H1 (cell line): ENCODE data around the gene PANX1. TPM values are rescaled to one million over a fixed set of nuclear protein-coding genes. Genes with fewer than 3 reads are reported as not detected.

Experiments used
- CTCF ChIA-PET: fragments of 300-600 bp; sonication (Branson Sonifier 250); formaldehyde crosslinking; loops from one replicate; lab custom pipeline; 2021; ENCODE audit not compliant: partially characterized antibody; lab: Charles Lee
- POLR2A ChIA-PET: fragments of 300-600 bp; sonication (Branson Sonifier 250); formaldehyde crosslinking; loops from one replicate; lab custom pipeline; 2021; ENCODE audit warnings: inconsistent platforms; ENCODE audit not compliant: partially characterized antibody; lab: Charles Lee
- DNase-seq, 2 experiments: peaks; one replicate each; pipeline versions ENCODE4 v3.0.0 to v3.0.0-alpha.2; 2010 to 2022; ENCODE audit warnings: low spot score in 2 of 2, low read depth in 1 of 2, mixed read lengths in 1 of 2
- FAIRE-seq: peaks from 2 replicates; lab custom pipeline; 2011; peaks lifted over from hg19 to GRCh38; lab: Jason Lieb, UNC
- H2AFZ ChIP-seq: 2 replicates; pipeline ENCODE4 v1.8.1; 2012; ENCODE audit warnings: low read length, inconsistent platforms
- H2AK5ac ChIP-seq: 2 replicates; pipeline ENCODE4 v1.6.1; 2013; ENCODE audit warnings: low read depth, low read length
- H2BK120ac ChIP-seq: replicated peaks from 2 replicates; pipeline ENCODE3; 2013; ENCODE audit warnings: low read depth, low read length, inconsistent platforms
- H2BK12ac ChIP-seq: 2 replicates; pipeline ENCODE4 v1.6.1; 2013; ENCODE audit warnings: low read depth, low read length
- H2BK15ac ChIP-seq: 2 replicates; pipeline ENCODE4 v1.6.1; 2013; ENCODE audit warnings: low read length
- H2BK20ac ChIP-seq: 2 replicates; pipeline ENCODE4 v1.6.1; 2013; ENCODE audit warnings: low read length
- H2BK5ac ChIP-seq: 2 replicates; pipeline ENCODE4 v1.6.1; 2013; ENCODE audit warnings: low read depth, low read length
- H3K14ac ChIP-seq: 2 replicates; pipeline ENCODE4 v1.6.1; 2013; ENCODE audit warnings: inconsistent platforms; ENCODE audit not compliant: insufficient read length
- H3K18ac ChIP-seq: 2 replicates; pipeline ENCODE4 v1.6.1; 2013; ENCODE audit warnings: low read length; ENCODE audit errors: extremely low read depth
- H3K23ac ChIP-seq: 2 replicates; pipeline ENCODE4 v1.6.1; 2013; ENCODE audit warnings: inconsistent platforms; ENCODE audit not compliant: insufficient read length
- H3K23me2 ChIP-seq: 2 replicates; pipeline ENCODE4 v1.6.1; 2013; ENCODE audit warnings: low read depth, low read length
- H3K27ac ChIP-seq: 2 replicates; pipeline ENCODE4 v1.6.1; 2011; ENCODE audit warnings: low read depth, low read length, inconsistent platforms
- H3K27me3 ChIP-seq, 4 experiments: replicated peaks in 1 of 4; 1 replicate in 1 of 4; 2 replicates in 3 of 4; pipeline versions ENCODE4 v1.6.1 to v1.8.1; 2011 to 2013; ENCODE audit warnings: low read length in 3 of 4, mild to moderate bottlenecking in 3 of 4, inconsistent platforms in 2 of 4, mixed read lengths in 2 of 4, moderate library complexity in 1 of 4; ENCODE audit not compliant: control insufficient read depth in 3 of 4, insufficient read depth in 3 of 4; ENCODE audit errors: extremely low read depth in 1 of 4
- H3K36me3 ChIP-seq, 4 experiments: 2 replicates each; pipeline versions ENCODE4 v1.6.1 to v1.8.1; 2011 to 2013; ENCODE audit warnings: mild to moderate bottlenecking in 4 of 4, low read length in 3 of 4, moderate library complexity in 2 of 4, control low read depth in 1 of 4, inconsistent platforms in 1 of 4; ENCODE audit not compliant: insufficient read depth in 4 of 4, control insufficient read depth in 2 of 4
- H3K4ac ChIP-seq: replicated peaks from 2 replicates; pipeline ENCODE3; 2013; ENCODE audit warnings: low read length, low read depth, mixed read lengths, inconsistent platforms; ENCODE audit not compliant: insufficient read length
- H3K4me1 ChIP-seq, 4 experiments: replicated peaks in 1 of 4; 1 replicate in 1 of 4; 2 replicates in 3 of 4; pipeline versions ENCODE4 v1.6.1 to v1.8.1; 2011 to 2013; ENCODE audit warnings: low read length in 3 of 4, inconsistent platforms in 2 of 4, mixed read lengths in 1 of 4; ENCODE audit not compliant: insufficient read depth in 4 of 4, control insufficient read depth in 3 of 4
- H3K4me2 ChIP-seq, 2 experiments: 2 replicates each; pipeline versions ENCODE4 v1.6.1 to v1.8.1; 2011 to 2013; ENCODE audit warnings: low read depth in 2 of 2, low read length in 2 of 2, control low read depth in 1 of 2, inconsistent platforms in 1 of 2, mild to moderate bottlenecking in 1 of 2; ENCODE audit not compliant: insufficient read depth in 1 of 2
- H3K4me3 ChIP-seq, 4 experiments: fragments of 200-600, 300-600 bp in 1 of 4; sonication (generic), shearing (Covaris generic), sonication (Bioruptor Twin) in 1 of 4; 2 replicates each; pipeline versions ENCODE4 v1.5.1 to v1.8.1; 2011 to 2016; ENCODE audit warnings: low read length in 4 of 4, low read depth in 3 of 4, control low read depth in 2 of 4, inconsistent platforms in 2 of 4, mild to moderate bottlenecking in 2 of 4, mixed read lengths in 1 of 4, moderate library complexity in 1 of 4; ENCODE audit not compliant: insufficient read depth in 2 of 4; ENCODE audit errors: extremely low read depth in 1 of 4
- H3K56ac ChIP-seq: replicated peaks from 2 replicates; pipeline ENCODE3; 2013; ENCODE audit warnings: low read depth, mild to moderate bottlenecking, mixed read lengths, low read length, inconsistent platforms; ENCODE audit not compliant: insufficient read length
- H3K79me1 ChIP-seq: 2 replicates; pipeline ENCODE4 v1.6.1; 2013; ENCODE audit warnings: low read depth, low read length, control low read depth
- H3K79me2 ChIP-seq, 2 experiments: 2 replicates each; pipeline versions ENCODE4 v1.6.1 to v1.8.1; 2012 to 2013; ENCODE audit warnings: low read length in 2 of 2, mild to moderate bottlenecking in 2 of 2, inconsistent platforms in 1 of 2; ENCODE audit not compliant: insufficient read depth in 2 of 2, control insufficient read depth in 1 of 2
- H3K9ac ChIP-seq, 4 experiments: replicated peaks in 1 of 4; 1 replicate in 1 of 4; 2 replicates in 3 of 4; pipeline versions ENCODE4 v1.6.1 to v1.8.1; 2011 to 2013; ENCODE audit warnings: low read depth in 3 of 4, low read length in 3 of 4, control low read depth in 2 of 4, mild to moderate bottlenecking in 2 of 4, moderate library complexity in 2 of 4, inconsistent platforms in 1 of 4; ENCODE audit errors: extremely low read depth in 1 of 4
- H3K9me3 ChIP-seq, 2 experiments: 2 replicates each; pipeline versions ENCODE4 v1.6.1 to v1.8.1; 2012 to 2013; ENCODE audit warnings: mild to moderate bottlenecking in 2 of 2, moderate library complexity in 2 of 2, control low read depth in 1 of 2, inconsistent platforms in 1 of 2, low read depth in 1 of 2, low read length in 1 of 2, mixed read lengths in 1 of 2; ENCODE audit not compliant: insufficient read depth in 2 of 2
- H4K20me1 ChIP-seq, 2 experiments: replicated peaks in 1 of 2; 2 replicates each; pipeline versions ENCODE3 to v1.8.1; 2011 to 2013; ENCODE audit warnings: inconsistent platforms in 2 of 2, low read length in 2 of 2, mild to moderate bottlenecking in 1 of 2; ENCODE audit not compliant: insufficient read depth in 2 of 2, control insufficient read depth in 1 of 2
- H4K5ac ChIP-seq: 2 replicates; pipeline ENCODE4 v1.6.1; 2013; ENCODE audit warnings: low read length, low read depth, mixed read lengths, inconsistent platforms; ENCODE audit not compliant: insufficient read length
- H4K8ac ChIP-seq: 2 replicates; pipeline ENCODE4 v1.8.0; 2013; ENCODE audit warnings: mild to moderate bottlenecking, moderate library complexity, low read length, inconsistent platforms; ENCODE audit not compliant: insufficient read depth; ENCODE audit errors: extremely low read depth
- H4K91ac ChIP-seq: replicated peaks from 2 replicates; pipeline ENCODE3; 2013; ENCODE audit warnings: low read length, mixed read lengths, inconsistent platforms; ENCODE audit not compliant: insufficient read length
- CEBPB ChIP-seq: IDR thresholded peaks from 2 replicates; pipeline ENCODE4 v1.6.1; 2012; ENCODE audit warnings: low read depth, low read length
- CREB1 ChIP-seq: IDR thresholded peaks from 2 replicates; pipeline ENCODE4 v1.6.1; 2012; ENCODE audit warnings: inconsistent platforms
- GABPA ChIP-seq: IDR thresholded peaks from 2 replicates; pipeline ENCODE4 v1.6.1; 2011; ENCODE audit warnings: mild to moderate bottlenecking, low read length, moderate library complexity, borderline replicate concordance; ENCODE audit not compliant: insufficient read depth
- GTF2F1 ChIP-seq: IDR thresholded peaks from 2 replicates; pipeline ENCODE4 v1.6.1; 2012; ENCODE audit warnings: low read depth, low read length, improper control_type of control experiment, borderline replicate concordance
- JUN ChIP-seq: IDR thresholded peaks from 2 replicates; pipeline ENCODE4 v1.6.1; 2011; ENCODE audit warnings: low read depth, mild to moderate bottlenecking, improper control_type of control experiment, low read length
- KDM1A ChIP-seq: fragments of 200-600, 300-600 bp; sonication (generic); IDR thresholded peaks from 2 replicates; pipeline ENCODE4 v1.7.1; 2016; ENCODE audit warnings: mild to moderate bottlenecking, low read length, borderline replicate concordance
- KDM5A ChIP-seq: fragments of 200-600 bp; IDR thresholded peaks from 2 replicates; pipeline ENCODE4 v1.7.1; 2012; ENCODE audit warnings: mild to moderate bottlenecking, low read length, inconsistent platforms, mixed read lengths
- NANOG ChIP-seq: IDR thresholded peaks from 2 replicates; pipeline ENCODE4 v1.6.1; 2011; ENCODE audit warnings: low read length, low read depth, mild to moderate bottlenecking, inconsistent platforms; ENCODE audit not compliant: insufficient read depth, poor library complexity, severe bottlenecking
- NRF1 ChIP-seq: IDR thresholded peaks from 2 replicates; pipeline ENCODE4 v1.6.1; 2011; ENCODE audit warnings: mild to moderate bottlenecking, low read depth, low read length, improper control_type of control experiment
- SIN3A ChIP-seq, 2 experiments: IDR thresholded peaks in 1 of 2; conservative IDR thresholded peaks in 1 of 2; 2 replicates each; pipeline ENCODE4 v1.6.1; 2011 to 2012; ENCODE audit warnings: low read length in 2 of 2, improper control_type of control experiment in 1 of 2, low read depth in 1 of 2, mild to moderate bottlenecking in 1 of 2
- SIRT6 ChIP-seq: IDR thresholded peaks from one replicate; pipeline ENCODE4 v1.7.1; 2012; ENCODE audit warnings: low read length, inconsistent platforms
- SP4 ChIP-seq: IDR thresholded peaks from 2 replicates; pipeline ENCODE4 v1.6.1; 2012; ENCODE audit warnings: low read length, inconsistent platforms
- SUZ12 ChIP-seq: fragments of 200-600 bp; sonication (generic); IDR thresholded peaks from 2 replicates; pipeline ENCODE4 v1.6.1; 2012; ENCODE audit warnings: mild to moderate bottlenecking, inconsistent platforms, low read length, moderate library complexity, mixed read lengths
- WGBS, 2 experiments: shearing (Covaris generic) in 1 of 2; methylation state at CpG; one replicate each; pipeline versions ENCODE4 v1.1.6 to v1.1.7; 2013 to 2015; ENCODE audit warnings: low lambda C conversion rate in 2 of 2, mixed read lengths in 2 of 2, inconsistent platforms in 1 of 2, low coverage in 1 of 2, missing lambda C conversion rate in 1 of 2; ENCODE audit not compliant: insufficient replicate concordance in 2 of 2, insufficient coverage in 1 of 2, insufficient read length in 1 of 2; ENCODE audit errors: extremely low coverage in 1 of 2, missing lambda C conversion rate in 1 of 2; 5-methylcytosine and 5-hydroxymethylcytosine counted together
- polyA plus RNA-seq, 7 experiments: library from polyadenylated mRNA; depleted of rRNA in 3 of 7; stranded (reverse) in 5 of 7; unstranded in 2 of 7; fragments of >200 nt in 5 of 7; fragments of 200-250 nt in 2 of 7; gene quantifications; 1 replicate in 5 of 7; 2 replicates in 1 of 7; 4 replicates in 1 of 7; pipeline versions ENCODE4 v1.2.1 to v1.2.3, GENCODE V29; 2011 to 2013; ENCODE audit warnings: missing spikeins in 2 of 7, mixed read lengths in 2 of 7
- total RNA-seq: library from RNA; stranded (reverse); fragmentation: NEBNext Ultra II Directional; extraction: Animal tissue kit (Norgen Biotek cat#: 25700); gene quantifications from 2 replicates; pipeline ENCODE4 v1.2.1, GENCODE V29; 2021
- TF ChIP-seq, protein P1 (sequence below): IDR thresholded peaks from 2 replicates; pipeline ENCODE4 v1.6.1; 2011; ENCODE audit warnings: low read depth, mild to moderate bottlenecking, low read length; ENCODE audit not compliant: insufficient read depth

The PANX1 gene
- total and polyA plus RNA-seq, 2 of the 8 experiments (the other 6 are each of a cell fraction or from before 2014, with no cell fraction given), result 15.9 to 35.2 TPM

- H3K23ac ChIP-seq, result no peak overlapping the region
- no peak overlapping the region for H4K8ac ChIP-seq
- no peaks in the 10 kb centered on the region for H3K23me2 ChIP-seq
- no peaks in the 10 kb centered on the region for H3K9me3 ChIP-seq
- DNase-seq (no peak), FAIRE-seq (no peak)
- no peak overlapping the region for H3K27ac ChIP-seq
- no peak overlapping the region for H3K9ac ChIP-seq
- no peak overlapping the region for H3K56ac ChIP-seq
- no peaks in the 10 kb centered on the region for H3K79me1 ChIP-seq
- H3K18ac ChIP-seq, result no peak overlapping the region
- H3K14ac ChIP-seq, result no peak overlapping the region
- H2BK15ac ChIP-seq, result no peak overlapping the region
- H2BK12ac ChIP-seq, result no peak overlapping the region
- H2BK5ac ChIP-seq, result no peak overlapping the region
- no peak overlapping the region for H2AFZ ChIP-seq
- no peak overlapping the region for H4K5ac ChIP-seq
- WGBS, 2 experiments, result 90% methylated on average over 2 of the region's 2 CpGs; no CpG with 5 or more reads in 1 of the 2 experiments
- H3K79me2 ChIP-seq, result no peaks in the 10 kb centered on the region
- no peaks in the 10 kb centered on the region for H4K20me1 ChIP-seq
- no peak overlapping the region for H2BK120ac ChIP-seq
- no peak overlapping the region for H3K4me3 ChIP-seq
- H3K4ac ChIP-seq, result no peak overlapping the region
- no peak overlapping the region for H2BK20ac ChIP-seq
- H4K91ac ChIP-seq, result no peak overlapping the region
- TF ChIP-seq GABPA, result no peak
- TF ChIP-seq SIN3A (conservative IDR thresholded peaks at IDR 0.05 in 1 of 2, IDR thresholded peaks at IDR 0.05 in 1 of 2; ENCODE audit: low read depth in 1 of 2, low read length in 2 of 2), result no peak
- no peak for TF ChIP-seq CREB1
- TF ChIP-seq JUN, result no peak
- TF ChIP-seq, protein P1, sequence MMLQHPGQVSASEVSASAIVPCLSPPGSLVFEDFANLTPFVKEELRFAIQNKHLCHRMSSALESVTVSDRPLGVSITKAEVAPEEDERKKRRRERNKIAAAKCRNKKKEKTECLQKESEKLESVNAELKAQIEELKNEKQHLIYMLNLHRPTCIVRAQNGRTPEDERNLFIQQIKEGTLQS, result no peak
- TF ChIP-seq NANOG, result no peak
- no peak for TF ChIP-seq KDM1A
- TF ChIP-seq GTF2F1, result no peak
- no peak for TF ChIP-seq KDM5A
- TF ChIP-seq SUZ12, result no peak
- TF ChIP-seq NRF1, result no peak
- TF ChIP-seq SIRT6, result no peak
- no peak for TF ChIP-seq SP4
- TF ChIP-seq CEBPB, result no peak
- H3K27me3 ChIP-seq, result no peaks in the 10 kb centered on the region
- POLR2A ChIA-PET, result no interaction called here
- H3K36me3 ChIP-seq, result no peaks in the 10 kb centered on the region
- CTCF ChIA-PET, result interaction anchor here (0.8 to 1.7 kb wide), 4 partner anchors 11 to 316 kb away, joined by 3 to 6 read pairs (median 3); no protein-coding TSS in a partner anchor
- H2AK5ac ChIP-seq, result no peak overlapping the region
- no peaks in the 10 kb centered on the region for H3K4me1 ChIP-seq
- no peak overlapping the region for H3K4me2 ChIP-seq
These were observed 82.7 kb downstream of the PANX1 start for GRCh38 chr11:94211261-94211830.
